AG04449 (cell line): ENCODE results near the gene ACOX3.

Experiments
- CTCF ChIA-PET: fragments of 350-600 bp; formaldehyde crosslinking; extraction: SDS; loops from one replicate; lab custom pipeline; 2021; ENCODE audit warnings: antibody characterized with exemption; lab: Yijun Ruan, JAX
- POLR2A ChIA-PET: fragments of 400-600, 350-600 bp; formaldehyde crosslinking; extraction: SDS; loops from one replicate; lab custom pipeline; 2020; ENCODE audit warnings: antibody characterized with exemption, inconsistent platforms; lab: Yijun Ruan, JAX
- DNase-seq: peaks from one replicate; pipeline ENCODE4 v3.0.0-alpha.2; 2010; ENCODE audit warnings: low read depth, low spot score
- H3K4me3 ChIP-seq: 2 replicates; pipeline ENCODE4 v1.5.1; 2011; ENCODE audit warnings: low read depth, mild to moderate bottlenecking, control low read depth, low read length
- TF ChIP-seq, protein P1 (sequence below): IDR thresholded peaks from one replicate; pipeline ENCODE4 v1.5.1; 2011; ENCODE audit warnings: mild to moderate bottlenecking, moderate library complexity, low read length, control low read depth, inconsistent platforms; ENCODE audit not compliant: insufficient read depth; ENCODE audit errors: missing control alignments

The ACOX3 gene

DNA sequence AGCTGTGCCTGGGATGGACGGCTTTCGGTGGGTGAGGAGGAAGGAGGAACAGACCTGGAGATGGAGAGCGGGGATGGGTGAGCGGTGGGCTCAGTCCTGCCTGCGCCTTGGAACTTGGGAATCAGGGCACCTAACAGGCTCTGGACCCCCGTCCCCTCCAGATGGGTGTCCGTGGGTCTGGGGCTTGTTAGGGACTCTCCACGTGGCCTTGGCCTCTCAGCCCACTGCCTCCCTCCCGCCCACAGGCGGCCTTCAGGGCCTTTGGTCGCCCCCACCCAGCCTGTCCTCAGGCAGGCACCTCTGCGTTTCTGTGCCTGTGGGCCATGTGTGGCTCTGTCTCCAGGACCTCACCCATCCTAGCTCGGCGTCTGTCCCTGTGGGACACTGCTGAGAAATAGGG is 29.0 kb upstream of the ACOX3 start:
- POLR2A ChIA-PET = interaction anchor here (1.6 kb wide), 1 partner anchor 122 kb away, joined by 5 read pairs; no protein-coding TSS in a partner anchor
- CTCF ChIA-PET = interaction anchor here (0.6 to 9.9 kb wide), 20 partner anchors 10 to 448 kb away, joined by 3 to 202 read pairs (median 9); partner anchors contain the start of gene CPZ
- TF ChIP-seq, protein P1, sequence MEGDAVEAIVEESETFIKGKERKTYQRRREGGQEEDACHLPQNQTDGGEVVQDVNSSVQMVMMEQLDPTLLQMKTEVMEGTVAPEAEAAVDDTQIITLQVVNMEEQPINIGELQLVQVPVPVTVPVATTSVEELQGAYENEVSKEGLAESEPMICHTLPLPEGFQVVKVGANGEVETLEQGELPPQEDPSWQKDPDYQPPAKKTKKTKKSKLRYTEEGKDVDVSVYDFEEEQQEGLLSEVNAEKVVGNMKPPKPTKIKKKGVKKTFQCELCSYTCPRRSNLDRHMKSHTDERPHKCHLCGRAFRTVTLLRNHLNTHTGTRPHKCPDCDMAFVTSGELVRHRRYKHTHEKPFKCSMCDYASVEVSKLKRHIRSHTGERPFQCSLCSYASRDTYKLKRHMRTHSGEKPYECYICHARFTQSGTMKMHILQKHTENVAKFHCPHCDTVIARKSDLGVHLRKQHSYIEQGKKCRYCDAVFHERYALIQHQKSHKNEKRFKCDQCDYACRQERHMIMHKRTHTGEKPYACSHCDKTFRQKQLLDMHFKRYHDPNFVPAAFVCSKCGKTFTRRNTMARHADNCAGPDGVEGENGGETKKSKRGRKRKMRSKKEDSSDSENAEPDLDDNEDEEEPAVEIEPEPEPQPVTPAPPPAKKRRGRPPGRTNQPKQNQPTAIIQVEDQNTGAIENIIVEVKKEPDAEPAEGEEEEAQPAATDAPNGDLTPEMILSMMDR = no peak
- DNase-seq = no peak
- no peak overlapping the region for H3K4me3 ChIP-seq

DNA sequence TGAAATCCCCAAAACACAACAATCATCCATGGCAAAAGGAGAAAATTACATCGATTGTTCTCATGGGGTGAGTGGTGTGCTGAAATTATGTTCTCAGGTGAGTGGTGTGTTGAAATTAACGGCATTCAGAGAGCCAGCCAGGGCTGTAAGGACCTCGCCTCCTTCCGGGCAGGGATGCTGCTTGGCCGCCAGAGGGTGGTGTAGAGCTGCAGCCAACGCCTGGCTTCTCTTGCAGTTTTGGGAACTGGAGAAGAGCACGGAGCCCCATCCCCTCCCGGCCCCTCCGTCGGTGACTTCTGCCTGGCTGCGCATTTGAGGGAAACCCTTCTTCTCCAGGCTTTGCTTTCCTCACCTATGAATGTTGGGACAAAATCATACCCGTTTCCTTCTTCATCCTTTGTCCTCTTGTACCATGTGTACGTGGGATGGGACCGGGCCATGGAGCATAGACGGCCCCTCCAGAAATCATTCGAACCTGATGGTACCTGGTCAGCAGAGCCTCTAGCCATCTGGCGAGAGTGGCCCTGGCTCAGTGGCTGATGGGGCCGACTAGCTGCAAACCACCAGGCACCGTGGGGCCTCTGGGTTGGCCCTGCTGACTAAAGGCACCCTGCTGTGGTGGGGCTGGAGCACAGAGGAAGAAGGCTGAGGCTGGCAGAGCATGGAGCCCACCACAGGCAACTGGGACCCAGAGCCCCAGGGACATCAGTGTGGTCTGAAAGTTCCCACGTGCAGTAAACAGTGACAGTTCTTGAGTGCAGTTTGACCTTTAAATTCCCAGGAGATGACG is 28.4 kb upstream of the ACOX3 start:
- DNase-seq = peak; percentile 7
- TF ChIP-seq, protein P1 = peak; percentile 98
- H3K4me3 ChIP-seq = no peak overlapping the region
- ChIA-PET POLR2A (interaction anchor here (1.6 kb wide), 1 partner anchor 123 kb away, joined by 5 read pairs; no protein-coding TSS in a partner anchor), CTCF (interaction anchor here (0.6 to 9.9 kb wide), 42 partner anchors 9 to 448 kb away, joined by 3 to 202 read pairs (median 6); partner anchors contain the start of genes ACOX3, CPZ and TRMT44)

DNA sequence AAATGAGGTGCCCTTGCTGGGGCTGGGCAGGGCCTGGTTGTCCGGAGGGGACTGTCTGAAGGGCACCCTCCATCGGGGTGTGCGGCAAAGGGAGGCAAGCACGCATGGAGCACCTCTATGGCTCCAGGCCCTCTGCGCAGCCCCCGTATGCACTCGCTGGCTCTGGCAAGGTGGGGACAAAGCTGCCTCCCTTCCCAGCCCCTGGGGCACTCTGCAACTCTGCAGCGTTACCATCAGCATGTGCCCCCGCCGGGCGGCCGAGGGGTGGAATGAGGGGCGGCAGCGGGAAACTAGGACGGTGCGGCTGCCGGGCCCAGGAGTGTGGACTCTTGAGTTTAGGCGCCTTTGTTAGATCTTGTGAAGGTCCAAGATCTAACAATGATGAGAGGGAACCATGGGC is 26.5 kb upstream of the ACOX3 start:
- no peak for DNase-seq
- POLR2A ChIA-PET = no interaction called here
- H3K4me3 ChIP-seq = no peak overlapping the region
- TF ChIP-seq, protein P1 = no peak
- CTCF ChIA-PET = interaction anchor here (1.6 to 9.9 kb wide), 9 partner anchors 11 to 170 kb away, joined by 3 to 202 read pairs (median 12); partner anchors contain the start of gene CPZ

DNA sequence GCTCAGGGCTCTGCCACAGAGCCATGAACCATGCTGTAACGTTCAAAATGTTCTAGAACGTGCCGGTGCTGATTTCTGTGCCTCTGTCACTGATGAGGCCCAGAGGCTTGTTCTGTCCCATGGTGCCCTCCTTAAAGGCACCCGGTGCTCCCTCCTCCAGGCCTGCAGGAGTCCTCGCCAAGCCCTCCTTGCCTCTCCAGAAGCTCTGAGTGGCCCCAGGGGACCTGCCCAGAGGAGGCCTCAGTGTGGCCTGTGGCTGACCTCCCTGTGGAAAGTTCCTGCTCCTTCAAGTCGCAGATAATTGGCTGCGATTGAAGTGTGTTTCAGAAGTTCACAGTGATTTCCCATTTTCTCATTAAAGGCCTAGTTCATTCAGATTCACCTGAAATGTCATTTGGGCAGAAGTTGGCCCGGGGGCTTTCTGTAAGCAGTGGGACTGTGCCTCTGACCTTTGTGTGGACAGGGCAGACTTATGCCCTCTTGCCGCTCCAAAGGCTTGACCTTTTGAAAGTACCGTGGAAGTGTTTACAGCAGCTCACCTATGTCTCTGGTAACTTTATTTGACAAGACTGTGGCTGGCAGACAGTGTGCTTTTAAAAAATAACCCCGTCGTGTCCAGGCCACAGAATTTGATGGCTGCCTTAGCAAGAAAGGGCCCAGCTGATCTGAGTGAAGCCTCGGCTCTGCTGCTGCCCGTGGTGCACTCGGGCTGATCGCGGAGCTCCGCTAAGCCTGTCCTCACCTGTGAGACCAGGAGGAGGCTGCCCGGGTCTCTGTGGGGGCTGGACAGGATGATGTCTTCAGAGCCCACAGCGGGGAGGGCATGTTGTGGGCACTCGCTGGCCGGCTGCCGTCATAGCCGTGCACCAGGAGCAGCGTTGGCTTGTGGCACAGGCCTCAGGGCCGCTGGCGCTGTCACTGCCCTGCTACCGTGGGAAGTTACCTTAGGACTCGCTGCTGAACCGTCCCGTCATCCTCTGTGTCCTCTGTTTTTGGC is 25.4 kb upstream of the ACOX3 start:
- H3K4me3 ChIP-seq = no peak overlapping the region
- CTCF ChIA-PET = interaction anchor here (0.9 to 9.9 kb wide), 7 partner anchors 12 to 224 kb away, joined by 3 to 202 read pairs (median 4); partner anchors contain the start of gene CPZ
- POLR2A ChIA-PET = no interaction called here
- TF ChIP-seq, protein P1 = no peak
- DNase-seq = no peak

DNA sequence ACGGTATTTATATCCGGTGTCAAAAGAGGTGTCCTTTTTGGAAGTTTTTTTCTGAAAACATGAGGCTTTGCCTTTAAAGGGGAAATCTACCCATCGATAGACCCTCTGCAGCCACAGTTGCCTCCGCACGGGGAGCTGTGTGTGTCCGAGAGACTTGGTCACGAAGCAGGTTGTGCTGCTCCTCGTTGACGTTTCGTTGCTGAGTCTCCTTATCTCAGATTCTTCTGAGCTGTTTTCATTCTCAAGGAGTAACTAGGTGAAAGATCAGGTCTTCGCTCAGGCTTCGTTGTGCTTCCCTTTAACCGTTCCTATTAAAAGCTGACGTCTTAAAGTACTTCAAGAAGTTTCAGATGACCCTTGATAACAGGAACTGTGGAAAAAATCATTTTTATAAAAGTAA is 23.9 kb upstream of the ACOX3 start:
- ChIA-PET CTCF (interaction anchor here (0.9 to 1.6 kb wide), 3 partner anchors 23 to 222 kb away, joined by 3 to 4 read pairs (median 3); no protein-coding TSS in a partner anchor), POLR2A (no interaction called here)
- TF ChIP-seq, protein P1 = no peak
- DNase-seq = no peak
- H3K4me3 ChIP-seq = no peak overlapping the region
